HG02870 (cell line): ENCODE results near the gene PSAT1.

Experiments used
- ATAC-seq: cut with Tn5 transposase; IDR thresholded peaks from one replicate; pipeline ENCODE4 v1.9.1; 2021; ENCODE audit warnings: mild to moderate bottlenecking, moderate library complexity; ENCODE audit not compliant: unreplicated experiment

PSAT1 gene

DNA sequence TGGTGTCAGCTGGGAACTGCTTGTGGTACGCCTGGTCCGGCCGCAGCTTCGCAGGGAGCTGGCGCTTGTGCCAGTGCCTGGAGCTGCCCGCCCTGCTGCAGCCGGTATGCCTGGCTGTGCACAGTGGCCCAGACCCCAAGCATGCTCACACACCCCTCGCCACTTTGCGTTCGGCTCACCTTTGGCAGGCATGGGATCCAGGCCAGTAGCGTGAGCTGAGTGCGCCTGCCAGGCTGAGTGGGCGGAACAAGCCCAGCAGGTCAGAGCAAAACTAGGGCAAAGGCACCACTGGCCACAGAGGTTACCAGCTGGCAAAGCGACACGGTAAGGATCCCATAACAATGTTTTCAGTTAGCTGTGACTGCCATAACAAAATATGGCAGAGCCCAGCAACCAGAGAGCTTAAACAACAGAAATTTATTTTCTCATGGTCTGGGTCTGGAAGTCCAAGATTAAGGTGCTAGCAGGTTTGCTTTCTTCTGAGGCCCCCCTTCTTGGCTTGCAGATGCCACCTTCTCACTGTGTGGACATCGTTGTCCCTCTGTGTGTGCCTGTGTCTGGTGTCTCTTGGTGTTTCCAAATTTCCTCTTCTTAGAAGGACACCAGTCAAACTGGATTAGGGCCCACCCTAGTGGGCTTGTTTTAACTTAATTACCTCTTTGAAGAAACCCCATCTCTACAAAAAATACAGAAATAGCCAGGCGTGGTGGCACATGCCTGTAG lies 61.6 kb downstream of the PSAT1 start:
- ATAC-seq, result no peak

DNA sequence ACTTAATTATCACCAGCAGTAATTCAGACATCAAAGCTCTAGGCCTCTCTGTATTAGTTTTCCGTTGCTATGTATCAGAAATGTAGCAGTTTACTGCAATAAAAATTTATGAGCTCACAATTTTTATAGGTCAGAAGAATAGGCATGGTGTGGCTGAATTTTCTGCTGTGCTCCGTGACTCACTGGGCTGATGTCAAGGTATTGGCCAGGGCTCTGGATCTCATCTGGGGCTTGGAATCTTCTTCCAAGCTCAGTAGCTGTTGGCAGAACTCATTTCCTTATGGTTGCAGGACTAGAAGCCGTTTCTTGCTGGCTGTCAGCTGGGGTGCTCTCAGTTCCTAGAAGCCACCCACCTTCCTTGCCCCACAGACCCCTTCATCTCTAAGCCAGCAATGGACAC lies 66.3 kb downstream of the PSAT1 start:
- no peak for ATAC-seq

DNA sequence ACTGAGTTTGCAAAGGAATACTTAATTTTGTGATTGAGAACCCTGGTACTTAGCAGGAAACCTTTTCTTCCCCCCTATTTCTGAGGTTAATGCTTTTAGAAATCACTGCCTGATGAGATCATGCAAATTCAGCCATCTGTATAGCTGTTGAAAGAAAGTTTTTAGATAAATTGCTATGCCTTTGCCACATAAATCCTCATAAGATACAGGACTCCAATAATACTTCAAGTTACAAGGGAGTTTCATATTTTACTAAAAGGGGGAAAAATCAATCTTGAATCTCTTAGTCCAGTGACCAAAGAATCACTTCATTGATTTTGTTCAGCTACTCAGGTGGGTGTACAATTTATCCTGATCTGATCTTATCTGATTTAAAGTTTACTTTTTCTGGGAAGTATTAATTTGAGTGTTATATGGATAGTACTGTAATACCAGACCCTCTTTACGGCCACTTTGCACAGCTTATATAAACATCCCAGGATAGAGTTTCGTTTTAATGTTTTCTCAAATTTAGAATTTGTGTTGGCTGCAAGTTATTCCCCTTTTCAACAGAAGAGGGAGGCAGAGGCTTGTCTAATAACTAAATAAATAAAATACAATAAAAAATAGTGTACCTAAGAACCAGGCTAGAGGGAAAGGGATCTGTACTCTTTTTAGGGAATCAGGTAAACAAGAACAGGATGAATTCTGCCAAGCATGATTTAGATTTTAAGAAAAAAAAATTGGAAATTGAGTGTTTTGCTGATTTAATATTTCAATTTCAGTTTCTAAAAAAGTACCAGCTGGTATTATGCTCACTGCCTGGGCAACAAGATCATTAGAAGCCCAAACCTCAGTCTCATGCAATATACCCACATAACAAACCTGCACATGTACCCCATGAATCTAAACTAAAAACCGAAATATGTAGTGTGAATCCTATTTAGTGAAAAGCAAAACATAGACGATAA lies 69.1 kb downstream of the PSAT1 start:
- no peak for ATAC-seq

DNA sequence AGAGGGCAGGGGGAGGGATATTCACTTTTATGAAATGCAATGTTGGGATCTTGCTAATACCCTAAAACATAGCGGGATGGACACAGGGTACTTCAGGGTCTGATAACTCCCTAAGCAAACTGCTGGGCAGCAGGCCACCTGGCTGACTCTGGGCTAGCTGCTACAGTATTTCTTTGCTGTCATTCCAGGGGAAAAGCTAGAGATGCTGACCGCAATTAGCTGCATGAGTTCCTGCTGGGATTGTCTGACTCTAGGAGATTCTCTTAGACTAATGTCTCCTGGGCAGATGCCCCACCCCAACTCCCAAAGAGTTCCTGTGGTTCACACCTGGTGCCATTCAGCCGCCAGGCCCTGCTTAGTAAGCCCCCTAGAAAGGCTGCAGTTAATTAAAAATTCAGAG lies 69.9 kb downstream of the PSAT1 start:
- ATAC-seq, result no peak

DNA sequence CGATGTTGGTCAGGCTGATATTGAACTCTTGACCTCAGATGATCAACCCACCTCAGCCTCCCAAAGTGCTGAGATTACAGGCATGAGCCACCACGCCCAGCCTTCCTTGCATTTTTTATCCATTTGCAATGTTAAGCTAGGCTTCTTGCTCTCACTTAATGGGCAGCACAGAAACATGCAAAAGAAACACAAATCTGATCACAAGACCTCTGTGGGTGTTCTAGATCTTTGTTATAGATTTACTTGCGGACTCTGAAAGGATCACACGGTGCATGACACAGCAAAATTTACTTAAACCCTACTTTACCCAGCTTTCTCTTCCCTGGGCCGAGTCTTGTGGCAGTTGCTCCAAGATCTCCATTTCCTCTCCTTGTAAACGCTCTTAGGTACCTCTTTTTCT lies 71.3 kb downstream of the PSAT1 start:
- ATAC-seq, result no peak

DNA sequence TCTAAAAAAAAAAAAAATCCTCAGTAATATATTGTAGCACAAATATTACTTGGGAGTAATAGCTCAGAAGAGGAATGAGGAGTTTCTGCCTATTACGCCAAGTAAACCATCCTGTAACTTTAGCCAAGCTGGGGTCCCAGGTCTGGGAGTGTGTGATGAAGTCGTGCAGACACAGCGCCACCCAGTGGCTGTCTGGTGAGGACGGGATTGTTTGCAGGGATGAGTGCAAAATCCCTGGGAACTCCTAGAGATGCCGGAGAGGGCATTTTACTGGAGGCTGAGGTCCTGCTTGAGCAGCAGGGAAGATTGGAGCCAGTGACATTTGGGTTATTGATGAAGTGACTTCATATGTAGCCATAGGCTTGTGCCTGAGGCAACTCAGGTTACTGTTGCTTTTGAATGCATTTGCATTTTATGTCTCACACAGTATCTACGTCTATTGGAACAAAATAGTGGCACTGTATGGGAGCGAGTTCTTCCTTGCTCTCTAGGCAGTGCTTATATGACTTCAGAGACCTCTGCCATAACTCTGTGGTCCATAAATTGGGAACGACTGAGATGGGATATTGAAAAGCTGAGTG lies 72.8 kb downstream of the PSAT1 start:
- ATAC-seq, result peak; percentile 56

DNA sequence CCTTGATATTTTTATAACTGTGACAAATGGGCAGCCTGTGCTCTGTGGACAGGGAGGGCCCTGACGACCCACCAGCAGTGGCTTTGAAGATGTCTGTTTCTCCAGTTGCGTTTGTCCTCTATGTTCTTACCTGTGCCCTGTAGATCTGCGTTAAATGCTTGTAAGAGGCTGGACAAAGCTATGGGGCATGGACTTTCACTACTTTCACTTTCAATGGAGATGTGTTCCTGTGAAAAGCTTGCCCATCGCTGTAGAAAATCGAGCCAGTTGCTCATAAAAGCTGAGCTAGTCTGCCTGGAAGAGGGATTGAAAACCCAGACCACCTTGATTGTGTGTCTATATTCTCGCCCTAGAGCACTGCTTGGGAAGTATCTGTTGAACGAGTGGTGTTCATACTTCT lies 74.1 kb downstream of the PSAT1 start:
- no peak for ATAC-seq

DNA sequence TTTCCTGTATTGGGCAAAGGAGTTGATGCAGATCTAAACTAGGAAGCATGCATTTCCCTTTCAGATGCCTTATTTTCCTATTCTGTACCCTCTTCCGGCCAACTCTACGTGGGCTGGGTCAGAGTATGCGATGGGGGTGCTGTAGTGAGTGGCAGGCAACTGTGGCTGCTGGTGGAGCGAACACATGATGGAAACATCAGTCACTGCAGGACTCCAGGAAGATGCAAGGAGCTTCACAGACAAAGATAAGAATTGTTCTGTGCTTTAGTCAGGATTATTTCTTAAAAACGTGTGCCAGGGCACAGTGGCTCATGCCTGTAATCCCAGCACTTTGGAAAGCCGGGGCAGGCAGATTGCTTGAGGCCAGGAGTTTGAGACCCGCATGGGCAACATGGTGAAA lies 75.1 kb downstream of the PSAT1 start:
- ATAC-seq, result no peak
